C4-2B (cell line): ENCODE data around the gene OAT.

ENCODE experiments used
- H3K27ac ChIP-seq: fragments of 450-650 bp; 2 replicates; pipeline ENCODE4 v1.5.1; 2017
- ZFX ChIP-seq: fragments of 450-650 bp; IDR thresholded peaks from 2 replicates; pipeline ENCODE4 v1.6.1; 2017
- TF ChIP-seq, protein P1 (sequence below): fragments of 450-650 bp; conservative IDR thresholded peaks from 2 replicates; pipeline ENCODE4 v1.5.1; 2017; ENCODE audit warnings: mild to moderate bottlenecking

OAT gene

GRCh38 chr10:124461642-124462347 is 43.1 kb upstream of the OAT start, which contains the start of gene LHPP:
TSS of gene LHPP (plus strand) at chr10:124461823. CDS start at chr10:124461863, 40 bp downstream.
- peak within 1 kb of the TSS; percentile 74 for H3K27ac ChIP-seq
- peak; percentile 55; the same call in 1 of the 2 replicates for TF ChIP-seq ZFX
- TF ChIP-seq, protein P1, sequence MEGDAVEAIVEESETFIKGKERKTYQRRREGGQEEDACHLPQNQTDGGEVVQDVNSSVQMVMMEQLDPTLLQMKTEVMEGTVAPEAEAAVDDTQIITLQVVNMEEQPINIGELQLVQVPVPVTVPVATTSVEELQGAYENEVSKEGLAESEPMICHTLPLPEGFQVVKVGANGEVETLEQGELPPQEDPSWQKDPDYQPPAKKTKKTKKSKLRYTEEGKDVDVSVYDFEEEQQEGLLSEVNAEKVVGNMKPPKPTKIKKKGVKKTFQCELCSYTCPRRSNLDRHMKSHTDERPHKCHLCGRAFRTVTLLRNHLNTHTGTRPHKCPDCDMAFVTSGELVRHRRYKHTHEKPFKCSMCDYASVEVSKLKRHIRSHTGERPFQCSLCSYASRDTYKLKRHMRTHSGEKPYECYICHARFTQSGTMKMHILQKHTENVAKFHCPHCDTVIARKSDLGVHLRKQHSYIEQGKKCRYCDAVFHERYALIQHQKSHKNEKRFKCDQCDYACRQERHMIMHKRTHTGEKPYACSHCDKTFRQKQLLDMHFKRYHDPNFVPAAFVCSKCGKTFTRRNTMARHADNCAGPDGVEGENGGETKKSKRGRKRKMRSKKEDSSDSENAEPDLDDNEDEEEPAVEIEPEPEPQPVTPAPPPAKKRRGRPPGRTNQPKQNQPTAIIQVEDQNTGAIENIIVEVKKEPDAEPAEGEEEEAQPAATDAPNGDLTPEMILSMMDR = no peak; the same call in 1 of the 2 replicates

DNA sequence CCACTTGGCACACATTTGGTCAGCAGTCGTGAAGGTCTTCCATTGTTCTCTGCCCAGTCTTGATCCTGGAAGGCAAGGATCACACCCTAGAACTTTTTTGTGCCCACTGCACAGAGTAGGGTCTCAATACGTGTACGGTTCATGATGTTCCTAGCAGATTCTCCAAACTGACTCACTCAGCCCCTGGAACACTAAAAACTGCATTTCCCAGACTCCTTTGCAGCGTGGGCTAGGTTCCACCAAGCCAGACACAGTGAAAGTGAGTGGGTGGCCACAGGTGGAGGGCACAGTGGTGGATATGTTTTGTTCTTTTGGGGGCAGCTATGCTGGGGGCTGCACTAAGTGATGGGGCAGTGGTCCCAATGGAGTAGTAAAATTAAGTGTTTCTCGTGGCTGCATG is 41.4 kb upstream of the OAT start:
- H3K27ac ChIP-seq = no peak overlapping the region
- TF ChIP-seq, protein P1 = no peak
- TF ChIP-seq ZFX = no peak

GRCh38 chr10:124459395-124459794 is 40.7 kb upstream of the OAT start:
- no peak for TF ChIP-seq ZFX
- TF ChIP-seq, protein P1 = no peak
- H3K27ac ChIP-seq = no peak overlapping the region

- TF ChIP-seq, protein P1 = no peak
- TF ChIP-seq ZFX = no peak
Measured at GRCh38 chr10:124458889-124459288, 40.2 kb upstream of the OAT start.

GRCh38 chr10:124458473-124458872 is 39.8 kb upstream of the OAT start:
- no peak overlapping the region for H3K27ac ChIP-seq
- no peak for TF ChIP-seq ZFX
- TF ChIP-seq, protein P1 = no peak

More at GRCh38 chr10:124458889-124459288, 40.2 kb upstream of the OAT start:
- no peak overlapping the region for H3K27ac ChIP-seq

DNA sequence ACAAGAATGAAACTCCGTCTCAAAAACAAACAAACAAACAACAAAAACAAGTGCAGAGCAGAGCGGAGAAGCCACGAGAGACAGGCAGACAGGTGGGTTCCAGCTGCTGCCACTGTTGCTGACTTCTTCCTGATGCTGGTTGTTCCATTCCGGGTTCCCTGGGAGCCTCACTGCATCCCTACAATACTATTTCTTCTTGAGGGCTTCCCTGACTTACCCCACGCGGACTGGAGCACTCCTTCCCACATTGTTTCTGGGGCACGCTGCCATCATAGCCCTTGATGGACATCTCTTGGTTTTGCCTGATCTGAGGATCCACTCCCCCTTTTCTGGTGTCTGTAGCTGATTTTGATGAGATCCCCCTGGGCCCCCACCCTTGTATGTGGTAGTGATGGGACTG is 36.7 kb upstream of the OAT start:
- TF ChIP-seq, protein P1 = no peak
- TF ChIP-seq ZFX = no peak
- H3K27ac ChIP-seq = no peak overlapping the region

GRCh38 chr10:124453960-124454610 is 35.4 kb upstream of the OAT start:
- TF ChIP-seq ZFX = no peak
- TF ChIP-seq, protein P1 = no peak
- H3K27ac ChIP-seq = no peak overlapping the region
